Keratinocyte (primary cell): ENCODE measurements around the gene SPTSSB. TPM values are rescaled to one million over a fixed set of nuclear protein-coding genes. Genes with fewer than 3 reads are reported as not detected.

Experiments
- DNase-seq: peaks from one replicate; pipeline ENCODE4 v3.0.0-alpha.2; 2011; ENCODE audit warnings: low read depth, missing footprints, low spot score
- FAIRE-seq: peaks from 2 replicates; lab custom pipeline; 2011; peaks lifted over from hg19 to GRCh38; lab: Jason Lieb, UNC
- H2AFZ ChIP-seq: 2 replicates; pipeline ENCODE4 v1.6.0; 2012; ENCODE audit warnings: low read length, control low read depth, inconsistent platforms; ENCODE audit not compliant: control insufficient read depth
- H3K27ac ChIP-seq: 2 replicates; pipeline ENCODE4 v1.5.1; 2011; ENCODE audit warnings: low read length; ENCODE audit not compliant: control insufficient read depth, insufficient read depth
- H3K27me3 ChIP-seq: 3 replicates; pipeline ENCODE4 v1.6.0; 2011; ENCODE audit warnings: low read length; ENCODE audit not compliant: control insufficient read depth, insufficient read depth; ENCODE audit errors: extremely low read depth
- H3K36me3 ChIP-seq, 2 experiments: 2 replicates in 1 of 2; 3 replicates in 1 of 2; pipeline ENCODE4 v1.5.1; 2011; ENCODE audit warnings: low read length in 2 of 2, mild to moderate bottlenecking in 1 of 2; ENCODE audit not compliant: control insufficient read depth in 2 of 2, insufficient read depth in 2 of 2; ENCODE audit errors: extremely low read depth in 1 of 2
- H3K4me1 ChIP-seq: 3 replicates; pipeline ENCODE4 v1.5.1; 2011; ENCODE audit warnings: low read length; ENCODE audit not compliant: control insufficient read depth, insufficient read depth; ENCODE audit errors: extremely low read depth
- H3K4me2 ChIP-seq: 3 replicates; pipeline ENCODE4 v1.6.0; 2011; ENCODE audit warnings: low read depth, low read length; ENCODE audit not compliant: control insufficient read depth, insufficient read depth; ENCODE audit errors: extremely low read depth
- H3K4me3 ChIP-seq, 3 experiments: fragments of 200-600 bp in 1 of 3; sonication (generic) in 1 of 3; 2 replicates in 2 of 3; 3 replicates in 1 of 3; pipeline ENCODE4 v1.5.1; 2011 to 2016; ENCODE audit warnings: low read length in 3 of 3, mild to moderate bottlenecking in 3 of 3, control low read depth in 2 of 3, inconsistent platforms in 1 of 3, low read depth in 1 of 3, mixed read lengths in 1 of 3, mixed run types in 1 of 3, moderate library complexity in 1 of 3; ENCODE audit not compliant: control insufficient read depth in 2 of 3, insufficient read depth in 2 of 3; ENCODE audit errors: extremely low read depth in 1 of 3
- H3K79me2 ChIP-seq: 2 replicates; pipeline ENCODE4 v1.6.0; 2012; ENCODE audit warnings: low read length; ENCODE audit not compliant: control insufficient read depth, insufficient read depth
- H3K9ac ChIP-seq: 3 replicates; pipeline ENCODE4 v1.6.0; 2011; ENCODE audit warnings: low read length; ENCODE audit not compliant: control insufficient read depth, insufficient read depth; ENCODE audit errors: extremely low read depth
- H3K9me1 ChIP-seq: 3 replicates; pipeline ENCODE4 v1.6.0; 2011; ENCODE audit warnings: low read length; ENCODE audit not compliant: control insufficient read depth, insufficient read depth; ENCODE audit errors: extremely low read depth
- H3K9me3 ChIP-seq: 2 replicates; pipeline ENCODE4 v1.5.1; 2012; ENCODE audit warnings: low read depth, low read length; ENCODE audit not compliant: control insufficient read depth
- H4K20me1 ChIP-seq: 3 replicates; pipeline ENCODE4 v1.6.0; 2011; ENCODE audit warnings: low read length; ENCODE audit not compliant: control insufficient read depth, insufficient read depth; ENCODE audit errors: extremely low read depth
- EZH2 ChIP-seq: IDR thresholded peaks from one replicate; pipeline ENCODE4 v1.6.1; 2012; ENCODE audit warnings: inconsistent platforms, mild to moderate bottlenecking, low read length, moderate library complexity
- dilution Hi-C: fragments of 300-500 bp; cut with MboI; formaldehyde crosslinking; loops from one replicate; pipeline ENCODE4 v1.7.0; 2020; ENCODE audit warnings: low sequenced_read_pairs; ENCODE audit not compliant: extremely low pct_ligation_motif_present
- polyA plus RNA-seq, 5 experiments: library from polyadenylated mRNA; depleted of rRNA in 3 of 5; stranded (reverse) in 3 of 5; stranded (forward) in 1 of 5; unstranded in 1 of 5; fragments of >200 nt; gene quantifications; 1 replicate in 1 of 5; 2 replicates in 3 of 5; 3 replicates in 1 of 5; pipeline versions ENCODE4 v1.2.1 to v1.2.3, GENCODE V29; 2011 to 2012; ENCODE audit warnings: missing spikeins in 2 of 5, low read depth in 1 of 5, low replicate concordance in 1 of 5
- TF ChIP-seq, protein P1 (sequence below), 3 experiments: IDR thresholded peaks in 1 of 3; conservative IDR thresholded peaks in 1 of 3; optimal IDR thresholded peaks in 1 of 3; 2 replicates in 2 of 3; 3 replicates in 1 of 3; pipeline versions ENCODE3 to v1.5.1; 2011; ENCODE audit warnings: low read length in 3 of 3, mild to moderate bottlenecking in 3 of 3, moderate library complexity in 2 of 3, control low read depth in 1 of 3, inconsistent platforms in 1 of 3; ENCODE audit not compliant: insufficient read depth in 2 of 3; ENCODE audit errors: extremely low read depth in 1 of 3

The SPTSSB gene
- polyA plus RNA-seq, 1 donor (not counting 4 experiments of a cell fraction or from before 2014, with no cell fraction given), result 2.6 TPM

DNA sequence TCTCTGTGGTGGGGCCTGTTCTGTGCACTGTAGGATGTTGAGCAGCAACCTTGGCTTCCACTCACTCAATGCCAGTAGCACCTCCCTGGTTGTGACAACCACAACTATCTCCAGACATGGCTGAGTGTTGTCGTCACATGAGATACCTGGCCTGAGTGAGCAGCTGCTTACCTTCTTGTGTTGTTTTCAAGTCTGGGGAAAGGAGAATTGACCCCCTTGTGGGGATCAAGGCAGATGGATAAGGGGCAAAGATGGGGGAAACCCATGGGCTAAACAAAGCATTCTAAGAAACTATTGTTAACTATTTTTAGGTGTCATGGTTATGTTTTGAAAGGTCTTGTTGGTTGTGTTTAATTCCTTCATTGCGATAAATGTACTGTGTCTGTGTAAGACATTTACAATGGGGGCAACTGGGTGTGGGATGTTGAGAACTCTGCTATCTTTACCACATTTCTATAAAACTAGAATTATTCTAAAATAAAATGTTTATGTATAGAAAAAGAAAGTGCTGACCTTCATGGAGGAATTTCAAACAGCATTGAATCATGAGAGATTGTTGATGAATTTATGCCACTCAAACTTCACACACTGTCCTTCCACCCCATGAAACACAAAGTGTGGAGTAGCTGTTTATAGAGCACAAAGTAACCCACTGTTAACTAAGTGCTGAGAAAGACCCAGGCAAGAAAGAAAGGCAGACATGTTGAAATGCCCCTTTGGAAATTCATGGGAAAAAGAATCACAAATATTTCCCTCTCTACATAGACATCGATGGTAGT is 48.4 kb upstream of the SPTSSB start:
- dilution Hi-C loops, result no loop called here
- DNase-seq (no peak), FAIRE-seq (no peak)
- Histone ChIP-seq H3K27ac (no peak overlapping the region), H2AFZ (no peak overlapping the region), H3K4me3 (no peak overlapping the region), H3K9me3 (no peaks in the 10 kb centered on the region), H3K9ac (no peak overlapping the region), H3K9me1 (no peaks in the 10 kb centered on the region), H3K36me3 (no peaks in the 10 kb centered on the region), H3K27me3 (no peaks in the 10 kb centered on the region), H3K79me2 (no peaks in the 10 kb centered on the region), H4K20me1 (no peaks in the 10 kb centered on the region), H3K4me2 (no peak overlapping the region), H3K4me1 (peaks cover 24% of the 10 kb centered on the region)
- no peak for TF ChIP-seq EZH2

GRCh38 chr3:161415506-161416231 is 44.4 kb upstream of the SPTSSB start:
- FAIRE-seq, result no peak
- Histone ChIP-seq H4K20me1 (no peaks in the 10 kb centered on the region), H3K4me1 (peaks cover 16% of the 10 kb centered on the region), H3K9me1 (no peaks in the 10 kb centered on the region), H3K79me2 (no peaks in the 10 kb centered on the region), H3K27ac (peak overlapping the region; percentile 68), H3K4me2 (peak overlapping the region; percentile 47), H3K9ac (peak overlapping the region; percentile 28), H3K9me3 (no peaks in the 10 kb centered on the region), H3K27me3 (no peaks in the 10 kb centered on the region), H3K4me3 (no peak overlapping the region), H3K36me3 (no peaks in the 10 kb centered on the region), H2AFZ (peak overlapping the region; percentile 27)
- dilution Hi-C loops, result no loop called here
- TF ChIP-seq, protein P1, sequence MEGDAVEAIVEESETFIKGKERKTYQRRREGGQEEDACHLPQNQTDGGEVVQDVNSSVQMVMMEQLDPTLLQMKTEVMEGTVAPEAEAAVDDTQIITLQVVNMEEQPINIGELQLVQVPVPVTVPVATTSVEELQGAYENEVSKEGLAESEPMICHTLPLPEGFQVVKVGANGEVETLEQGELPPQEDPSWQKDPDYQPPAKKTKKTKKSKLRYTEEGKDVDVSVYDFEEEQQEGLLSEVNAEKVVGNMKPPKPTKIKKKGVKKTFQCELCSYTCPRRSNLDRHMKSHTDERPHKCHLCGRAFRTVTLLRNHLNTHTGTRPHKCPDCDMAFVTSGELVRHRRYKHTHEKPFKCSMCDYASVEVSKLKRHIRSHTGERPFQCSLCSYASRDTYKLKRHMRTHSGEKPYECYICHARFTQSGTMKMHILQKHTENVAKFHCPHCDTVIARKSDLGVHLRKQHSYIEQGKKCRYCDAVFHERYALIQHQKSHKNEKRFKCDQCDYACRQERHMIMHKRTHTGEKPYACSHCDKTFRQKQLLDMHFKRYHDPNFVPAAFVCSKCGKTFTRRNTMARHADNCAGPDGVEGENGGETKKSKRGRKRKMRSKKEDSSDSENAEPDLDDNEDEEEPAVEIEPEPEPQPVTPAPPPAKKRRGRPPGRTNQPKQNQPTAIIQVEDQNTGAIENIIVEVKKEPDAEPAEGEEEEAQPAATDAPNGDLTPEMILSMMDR (optimal IDR thresholded peaks at IDR 0.05 in 1 of 3, IDR thresholded peaks at IDR 0.05 in 1 of 3, conservative IDR thresholded peaks at IDR 0.05 in 1 of 3; ENCODE audit: extremely low read depth in 1 of 3, insufficient read depth in 2 of 3, low read length in 3 of 3), result no peak
- TF ChIP-seq EZH2, result no peak
- DNase-seq, result no peak
